ENCODE measurements around the gene DBH.
A peak's percentile ranks its signal among the peaks of the same experiment; 100 is the strongest.

Gene DBH

DNA sequence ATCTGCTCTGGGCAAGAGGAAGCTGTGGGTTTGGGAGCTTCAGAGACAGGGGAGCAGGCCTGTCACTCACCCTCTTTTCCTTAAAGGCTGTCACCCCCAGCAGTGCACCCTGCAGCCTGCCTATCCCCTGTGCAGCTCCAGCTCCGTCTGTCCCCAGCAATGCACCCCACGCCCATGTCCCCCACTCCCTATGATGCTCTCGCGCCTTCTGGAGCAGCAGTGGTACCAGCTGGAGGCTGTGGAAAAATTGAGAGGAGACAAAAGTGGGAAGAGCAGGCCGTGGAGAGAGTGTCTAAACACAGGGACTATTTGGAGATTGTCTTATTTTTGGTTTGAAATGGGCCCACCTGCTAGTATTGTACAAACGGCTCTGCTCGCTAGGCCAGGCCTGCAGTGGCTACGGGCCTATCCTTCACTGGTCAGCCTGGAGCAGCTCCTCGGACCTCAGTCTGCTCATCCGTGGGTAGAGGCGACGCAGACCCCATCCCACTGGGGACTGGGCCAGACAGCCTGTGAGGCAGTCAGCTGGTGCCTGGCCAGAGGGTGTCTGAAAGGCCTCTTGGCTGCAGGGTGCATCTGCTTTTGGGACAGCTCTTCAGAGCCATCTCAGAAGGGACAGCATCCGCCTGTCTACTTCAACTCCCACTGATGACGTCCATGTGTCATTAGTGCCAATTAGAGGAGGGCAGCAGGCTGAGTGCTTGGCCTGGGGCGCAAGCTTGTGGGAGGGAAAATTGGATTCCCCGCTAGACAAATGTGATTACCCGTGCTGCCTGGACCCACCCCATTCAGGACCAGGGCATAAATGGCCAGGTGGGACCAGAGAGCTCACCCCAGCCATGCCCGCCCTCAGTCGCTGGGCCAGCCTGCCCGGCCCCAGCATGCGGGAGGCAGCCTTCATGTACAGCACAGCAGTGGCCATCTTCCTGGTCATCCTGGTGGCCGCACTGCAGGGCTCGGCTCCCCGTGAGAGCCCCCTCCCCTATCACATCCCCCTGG is at the start of gene DBH:
DBH (plus strand) TSS at position 831 of the 999 bp plus-strand sequence; CDS start at position 840, 9 bp downstream.
- DNase-seq = no peak

DNA sequence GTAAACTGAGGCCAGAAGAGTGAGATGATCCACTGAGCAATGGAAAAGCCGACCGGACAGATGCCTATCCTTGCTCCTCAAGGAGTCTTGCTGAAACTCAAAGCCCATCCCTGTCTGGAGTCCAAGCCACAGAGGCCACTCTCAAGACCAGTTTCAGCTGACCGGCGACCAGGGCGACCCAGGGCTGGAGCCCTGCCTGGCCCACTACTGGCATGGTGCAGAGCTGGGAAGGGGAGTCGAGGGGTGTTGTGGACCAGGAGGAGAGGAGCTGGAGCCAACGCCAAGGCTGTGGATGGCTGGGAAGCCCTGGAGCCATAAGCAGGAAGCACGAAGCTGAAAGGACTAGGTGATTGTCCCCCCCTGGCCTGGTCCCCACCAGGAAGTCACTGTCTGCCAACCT is 49.1 kb upstream of the DBH start:
- DNase-seq = no peak

- DNase-seq = no peak
Observed at GRCh38 chr9:133587466-133587865, 48.7 kb upstream of the DBH start.

GRCh38 chr9:133589454-133590227 is 46.5 kb upstream of the DBH start:
- DNase-seq = no peak

- DNase-seq = no peak
Observed at GRCh38 chr9:133590231-133590855, 45.8 kb upstream of the DBH start.

DNA sequence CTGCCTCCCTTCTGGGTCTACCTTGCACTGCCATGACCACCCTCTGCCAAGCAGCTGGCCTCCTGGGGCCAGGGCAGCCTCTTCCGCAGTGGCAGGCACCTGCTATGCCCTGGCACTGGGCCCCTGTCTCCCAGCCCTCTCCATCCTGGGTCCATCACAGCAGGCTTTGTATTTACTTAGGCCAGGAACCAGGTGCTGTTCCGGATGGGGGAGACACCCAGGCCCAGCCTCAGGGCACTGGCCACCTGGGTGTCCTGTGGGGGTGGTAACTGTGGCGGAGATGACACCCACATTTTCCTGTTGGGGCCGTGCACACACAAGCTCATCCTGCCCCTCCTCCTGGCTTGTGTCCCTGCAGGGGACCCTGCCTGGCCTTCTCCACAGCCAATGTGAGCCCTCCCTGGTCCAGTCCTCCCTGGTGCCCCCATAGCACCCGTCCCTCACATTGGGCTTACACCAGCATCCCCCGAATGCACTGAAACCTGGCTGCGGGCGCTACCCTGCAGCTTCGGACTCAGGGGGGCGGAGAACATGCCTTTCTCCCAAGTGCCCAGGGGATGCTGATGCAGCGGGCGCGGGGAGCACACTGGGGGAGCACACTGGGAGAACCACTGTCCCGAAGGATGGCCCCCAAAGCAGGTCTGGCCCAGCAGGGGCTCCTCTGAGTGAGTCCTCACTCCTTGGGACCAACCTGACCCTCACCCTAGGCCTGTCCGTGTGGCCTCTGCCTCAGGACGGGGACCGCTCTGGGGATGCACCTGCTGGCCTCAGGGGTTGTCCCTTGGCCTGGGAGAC is 44.9 kb upstream of the DBH start:
- DNase-seq = no peak

DNA sequence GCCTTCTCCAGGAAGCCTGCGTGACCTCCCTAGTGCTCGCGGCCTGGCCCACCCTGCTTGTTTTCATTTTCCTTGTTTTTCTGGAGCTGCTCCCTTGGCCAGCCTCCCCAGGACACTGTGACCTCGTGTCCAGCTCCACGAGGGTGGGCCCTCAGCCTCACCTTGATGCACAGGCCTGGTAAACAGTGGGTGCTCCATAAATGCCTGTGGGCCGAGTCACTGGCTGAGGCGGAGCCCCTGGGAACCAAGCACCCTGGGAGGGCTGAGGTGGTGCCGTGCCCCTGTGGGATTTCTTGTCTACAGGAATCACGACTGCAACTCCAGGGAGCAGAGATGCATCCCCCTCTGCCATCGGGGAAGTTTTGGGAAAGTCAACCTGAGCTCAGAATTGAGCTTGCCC is 44.2 kb upstream of the DBH start:
- DNase-seq = no peak

DNA sequence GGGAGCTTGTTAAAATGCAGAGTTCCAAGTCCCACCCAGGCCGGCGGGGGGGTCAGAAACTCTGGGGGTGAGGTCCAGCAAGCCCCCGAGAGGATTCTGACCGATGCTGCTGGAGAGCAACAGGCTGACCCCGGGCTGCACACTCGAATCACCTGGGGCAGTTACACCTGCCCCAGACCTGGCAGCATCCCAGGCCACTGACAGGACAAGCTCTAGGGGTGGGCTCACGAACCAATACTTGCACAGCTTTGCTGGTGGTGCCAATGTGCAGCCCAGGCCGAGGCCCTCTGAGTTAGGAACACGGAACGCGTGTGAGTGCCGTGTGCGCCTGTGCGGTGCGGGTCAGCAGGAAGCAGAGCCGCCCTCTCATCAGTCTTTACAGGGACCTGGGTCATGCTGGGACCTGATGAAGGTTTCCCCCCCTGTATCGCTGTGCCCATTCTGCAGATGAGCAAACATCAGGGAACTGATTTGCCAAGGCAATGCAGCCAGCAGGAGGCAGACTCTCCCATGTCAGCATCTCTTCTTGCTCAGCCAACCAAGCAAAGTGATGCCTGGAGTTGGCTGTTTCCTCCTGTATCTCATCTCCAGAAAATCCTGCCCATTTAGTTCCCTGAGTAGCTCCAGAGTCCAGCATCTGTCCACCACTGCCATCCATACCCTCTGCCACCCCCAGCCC is 43.3 kb upstream of the DBH start:
- DNase-seq = no peak

DNA sequence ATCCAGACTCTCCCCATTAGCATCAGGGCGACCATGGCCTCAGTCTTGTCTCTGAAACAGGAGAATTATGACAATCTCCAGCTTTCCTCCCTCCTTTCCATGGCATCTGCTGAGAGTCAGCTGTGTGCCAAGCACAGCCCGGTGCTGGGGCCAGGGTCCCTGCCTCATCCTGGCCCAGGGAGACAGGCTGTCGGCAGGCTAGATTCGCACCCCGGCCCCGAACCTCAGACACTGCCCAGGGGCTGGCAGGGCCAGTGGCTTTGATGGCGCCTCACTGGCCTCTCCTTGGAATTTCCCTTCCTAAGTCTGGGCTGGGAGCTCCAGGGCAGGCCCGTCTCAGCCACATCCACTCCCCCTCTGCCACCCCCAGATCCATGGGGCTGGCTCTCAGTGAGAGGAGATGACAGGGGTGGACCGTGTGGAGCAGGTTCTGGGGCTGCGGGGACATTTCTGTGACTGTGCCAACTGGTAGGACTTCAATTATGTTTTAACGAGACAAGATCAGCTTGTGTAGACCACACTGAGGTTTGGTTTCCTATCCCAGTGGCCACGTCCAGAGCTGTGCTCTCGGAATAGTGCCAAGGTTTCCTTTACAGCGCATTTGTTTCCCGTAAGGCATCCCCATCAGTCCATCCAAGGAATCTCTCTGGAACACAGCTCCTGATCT is 42.4 kb upstream of the DBH start:
- no peak for DNase-seq

- DNase-seq = no peak
Observed at GRCh38 chr9:133594310-133594709, 41.9 kb upstream of the DBH start.

DNA sequence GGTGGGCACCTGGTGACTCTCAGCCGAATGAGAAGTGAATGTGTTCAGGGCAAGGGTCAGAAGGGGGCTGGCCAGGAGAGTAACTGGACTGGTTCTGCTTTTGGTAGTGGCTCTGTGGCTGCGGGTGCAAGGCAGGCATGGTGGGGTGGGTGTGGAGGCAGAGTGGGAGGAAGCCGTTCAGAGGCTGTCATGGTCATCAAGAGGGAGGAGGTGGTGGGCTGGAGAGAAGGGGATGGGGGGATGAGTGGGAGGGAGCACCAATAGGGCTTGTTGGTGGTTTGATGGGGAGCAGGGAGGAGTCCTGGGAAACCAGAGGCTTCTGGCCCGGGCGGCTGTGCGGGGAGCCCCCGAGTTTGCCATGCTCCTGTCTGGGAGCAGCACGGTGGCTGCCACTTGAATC is 40.3 kb upstream of the DBH start:
- DNase-seq = no peak

DNA sequence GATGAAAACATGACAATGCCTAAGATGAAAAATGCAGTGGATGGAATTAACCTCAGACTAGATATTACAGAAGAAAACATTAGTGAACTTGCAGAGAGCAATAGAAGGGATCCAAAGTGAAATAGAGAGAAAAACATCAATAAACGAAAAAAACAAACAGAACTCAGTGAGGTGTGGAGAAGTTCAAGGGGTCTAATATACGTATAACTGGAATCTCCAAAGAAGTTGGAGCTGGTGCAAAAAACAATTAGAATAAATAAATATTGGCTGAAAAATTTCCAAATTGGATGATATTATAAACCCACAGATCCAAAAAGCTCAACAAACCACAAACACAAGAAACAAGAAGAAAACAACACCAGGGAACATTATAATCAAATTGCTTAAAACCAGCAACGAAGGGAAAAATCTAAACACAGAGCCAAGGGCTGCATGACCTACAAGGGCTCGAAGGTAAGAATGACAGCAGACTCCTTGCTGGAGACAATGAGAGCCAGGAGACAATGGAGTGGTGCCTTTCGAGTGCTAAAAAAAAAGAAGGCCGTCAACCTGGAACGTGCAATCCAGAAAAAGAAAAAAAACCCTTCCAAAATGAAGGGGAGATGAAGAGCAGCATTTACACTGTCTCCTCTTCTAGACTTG is 38.7 kb upstream of the DBH start:
- peak; percentile 46 for DNase-seq

- no peak for DNase-seq
Observed at GRCh38 chr9:133598978-133599377, 37.2 kb upstream of the DBH start.

DNA sequence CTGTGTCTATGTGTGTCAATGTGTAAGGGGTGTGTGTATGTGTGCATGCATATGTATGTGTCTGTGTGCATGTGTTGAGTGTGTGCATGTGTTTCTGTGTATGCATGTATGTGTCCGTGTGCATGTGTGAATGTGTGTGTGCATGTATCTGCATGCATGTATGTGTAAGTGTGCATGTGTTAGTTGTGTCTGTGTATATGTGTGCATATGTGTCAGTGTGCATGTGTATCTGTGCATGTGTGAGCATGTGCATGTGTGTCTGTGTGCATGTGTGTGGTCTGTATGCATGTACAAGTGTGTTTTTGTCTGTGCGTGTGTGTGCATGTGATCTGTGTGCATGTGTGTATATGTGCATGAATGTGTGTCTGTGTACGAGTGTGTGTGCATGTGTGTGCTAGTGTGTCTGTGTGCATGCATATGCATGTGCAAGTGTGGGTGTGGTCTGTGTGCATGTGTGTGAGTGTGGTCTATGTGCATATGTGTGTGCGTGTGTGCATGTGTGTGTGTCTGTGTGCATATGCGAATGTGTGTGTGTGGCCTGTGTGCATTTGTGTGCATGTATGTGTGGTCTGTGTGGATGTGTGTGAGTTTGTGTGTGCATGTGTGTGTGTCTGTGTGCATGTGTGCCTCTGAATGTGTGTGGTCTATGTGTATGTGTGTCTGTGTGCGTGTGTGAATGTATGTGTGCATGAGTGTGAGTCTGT is 36.5 kb upstream of the DBH start:
- DNase-seq = no peak

DNA sequence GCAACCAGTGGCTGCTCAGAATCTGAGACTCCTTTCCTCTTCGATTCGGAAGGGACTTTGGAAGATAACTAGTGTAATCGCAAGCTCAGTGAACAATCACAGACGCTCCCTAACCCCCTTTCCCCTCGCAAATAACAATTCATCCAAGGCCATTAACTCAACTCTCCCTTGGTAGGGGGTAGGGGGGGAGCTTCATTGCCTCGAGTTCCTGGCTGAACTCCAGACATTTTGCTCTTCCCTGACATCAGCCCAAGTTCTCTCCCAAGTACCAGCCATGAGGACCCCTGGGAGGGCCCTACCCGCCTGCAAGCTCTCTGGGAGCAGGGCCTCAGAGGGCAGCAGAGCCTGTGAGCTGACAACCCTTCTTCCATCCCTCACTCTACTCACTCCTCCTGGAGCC is 35.4 kb upstream of the DBH start:
- DNase-seq = peak; percentile 11

DNA sequence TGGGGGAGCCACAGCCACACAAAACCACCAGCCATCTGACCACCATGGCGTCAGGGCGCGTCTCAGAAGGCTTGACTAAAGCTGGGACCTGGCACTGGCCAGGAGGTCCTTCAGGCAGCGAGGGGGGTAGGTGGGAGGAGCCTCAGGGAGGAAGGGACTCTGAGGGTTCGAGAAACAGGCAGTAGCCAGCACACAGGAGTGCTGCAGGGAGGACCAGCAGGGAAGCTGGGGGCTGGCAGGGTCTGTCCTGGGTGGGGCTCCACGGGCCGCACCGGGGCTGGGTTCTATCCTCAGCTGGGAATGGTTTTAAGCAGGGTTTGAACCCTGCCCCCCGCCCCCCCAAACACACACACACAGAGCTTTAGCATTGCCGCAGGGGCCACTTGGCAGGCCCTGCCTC is 34.4 kb upstream of the DBH start:
- no peak for DNase-seq

- no peak for DNase-seq
Observed at GRCh38 chr9:133602277-133602676, 33.9 kb upstream of the DBH start.

DNA sequence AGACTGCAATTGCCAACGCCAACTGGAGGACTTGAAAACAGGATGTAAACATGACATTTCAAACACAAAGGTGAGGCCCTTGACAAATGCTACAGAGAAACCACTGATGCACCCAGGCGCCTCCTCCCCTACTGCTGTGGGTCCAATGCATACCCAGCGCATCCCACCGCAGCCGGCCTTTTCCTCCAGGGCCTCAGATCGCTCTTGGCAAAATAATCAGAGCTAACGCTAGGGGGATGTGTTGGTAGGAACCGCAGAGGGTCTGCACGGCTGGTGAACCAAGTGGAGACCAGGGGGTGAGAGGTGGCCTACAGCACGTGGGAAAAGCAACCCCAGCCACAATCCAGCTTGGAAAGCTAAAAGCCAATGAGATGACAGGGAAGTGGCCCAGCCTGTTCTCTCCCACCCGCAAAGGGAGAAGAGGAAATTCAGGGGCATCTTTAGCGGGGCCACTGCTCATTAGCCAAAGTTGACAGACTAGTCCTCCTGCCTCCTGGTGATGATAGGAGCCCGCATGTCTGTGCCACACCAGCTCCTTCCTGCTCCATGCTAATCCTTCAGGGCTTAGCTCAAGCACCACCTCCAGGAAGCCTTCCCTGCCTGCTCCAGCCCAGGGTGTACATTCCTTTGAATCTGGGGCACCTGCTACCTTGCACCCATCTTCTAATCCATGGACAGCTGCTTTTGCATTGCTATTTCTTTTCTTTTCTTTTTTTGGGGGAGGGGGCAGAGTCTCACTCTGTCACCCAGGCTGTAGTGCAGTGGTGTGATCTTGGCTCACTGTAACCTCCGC is 32.8 kb upstream of the DBH start:
- no peak for DNase-seq

DNA sequence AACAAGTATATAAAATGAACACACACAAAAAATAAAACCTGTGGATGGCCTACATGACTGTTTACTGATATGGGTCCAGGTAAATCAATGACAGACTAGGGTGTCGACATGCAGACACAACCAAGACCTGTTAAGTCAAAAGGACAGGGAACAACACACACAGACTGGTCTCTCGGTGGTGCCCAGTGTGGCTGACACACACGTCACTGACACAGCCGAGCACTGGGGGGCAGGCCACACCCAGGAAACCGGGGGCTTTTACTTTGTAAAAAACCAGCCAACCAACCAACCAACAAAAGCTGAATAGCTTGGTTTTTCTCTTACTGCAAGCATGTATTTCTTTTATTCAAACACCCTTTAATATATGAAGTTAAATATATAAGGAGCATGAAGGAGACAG is 31.9 kb upstream of the DBH start:
- no peak for DNase-seq

Measured in DMS79 treated with DMSO at 0.1 percent for 48 hours (cell line).